ENCODE results near the gene ITFG1. TPM values are rescaled to one million over a fixed set of nuclear protein-coding genes. Genes with fewer than 3 reads are reported as not detected.

ITFG1 gene
- total and polyA plus RNA-seq, 2 of the 13 experiments (the other 11 are each of a cell fraction or from before 2014, with no cell fraction given): 74.5 to 150 TPM

GRCh38 chr16:47143677-47144558 is 316.9 kb downstream of the ITFG1 start, which contains the start of gene NETO2 (continued):
- TF ChIP-seq ATF2 (CRISPR knock-in tag; IDR thresholded peaks at IDR 0.05) (no peak), ZNF556 (CRISPR knock-in tag; IDR thresholded peaks at IDR 0.05; ENCODE audit: borderline replicate concordance) (peak; percentile 76; the same call in 1 of the 2 replicates), DMAP1 (CRISPR knock-in tag; IDR thresholded peaks at IDR 0.05) (no peak), SRSF1 (optimal IDR thresholded peaks at IDR 0.05; ENCODE audit: low read depth, low read length) (no peak), KDM3A (CRISPR knock-in tag; IDR thresholded peaks at IDR 0.05; ENCODE audit: low read depth) (peak; percentile 66; the same call in 1 of the 2 replicates), WIZ (CRISPR knock-in tag; IDR thresholded peaks at IDR 0.05) (no peak), RXRB (CRISPR knock-in tag; IDR thresholded peaks at IDR 0.05; ENCODE audit: borderline replicate concordance) (peak; percentile 25; the same call in 1 of the 2 replicates), GFI1 (CRISPR knock-in tag; IDR thresholded peaks at IDR 0.05; ENCODE audit: borderline replicate concordance) (no peak), IRX3 (CRISPR knock-in tag; IDR thresholded peaks at IDR 0.05; ENCODE audit: borderline replicate concordance, low read depth) (0 out of 2 replicates have a peak, but pooled peaks have one; percentile 26), RFX3 (CRISPR knock-in tag; IDR thresholded peaks at IDR 0.05) (no peak), MYC (CRISPR knock-in tag; IDR thresholded peaks at IDR 0.05; ENCODE audit: borderline replicate concordance) (peak; percentile 23; the same call in 1 of the 2 replicates), HMGXB3 (CRISPR knock-in tag; IDR thresholded peaks at IDR 0.05; ENCODE audit: borderline replicate concordance) (0 out of 2 replicates have a peak, but pooled peaks have one; percentile 20), RARG (CRISPR knock-in tag; IDR thresholded peaks at IDR 0.05; ENCODE audit: low read depth) (peak; percentile 55; the same call in 1 of the 2 replicates), PAX8 (CRISPR knock-in tag; IDR thresholded peaks at IDR 0.05; ENCODE audit: borderline replicate concordance) (0 out of 2 replicates have a peak, but pooled peaks have one; percentile 64)
- TF ChIP-seq, protein P1, sequence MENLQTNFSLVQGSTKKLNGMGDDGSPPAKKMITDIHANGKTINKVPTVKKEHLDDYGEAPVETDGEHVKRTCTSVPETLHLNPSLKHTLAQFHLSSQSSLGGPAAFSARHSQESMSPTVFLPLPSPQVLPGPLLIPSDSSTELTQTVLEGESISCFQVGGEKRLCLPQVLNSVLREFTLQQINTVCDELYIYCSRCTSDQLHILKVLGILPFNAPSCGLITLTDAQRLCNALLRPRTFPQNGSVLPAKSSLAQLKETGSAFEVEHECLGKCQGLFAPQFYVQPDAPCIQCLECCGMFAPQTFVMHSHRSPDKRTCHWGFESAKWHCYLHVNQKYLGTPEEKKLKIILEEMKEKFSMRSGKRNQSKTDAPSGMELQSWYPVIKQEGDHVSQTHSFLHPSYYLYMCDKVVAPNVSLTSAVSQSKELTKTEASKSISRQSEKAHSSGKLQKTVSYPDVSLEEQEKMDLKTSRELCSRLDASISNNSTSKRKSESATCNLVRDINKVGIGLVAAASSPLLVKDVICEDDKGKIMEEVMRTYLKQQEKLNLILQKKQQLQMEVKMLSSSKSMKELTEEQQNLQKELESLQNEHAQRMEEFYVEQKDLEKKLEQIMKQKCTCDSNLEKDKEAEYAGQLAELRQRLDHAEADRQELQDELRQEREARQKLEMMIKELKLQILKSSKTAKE (CRISPR knock-in tag; IDR thresholded peaks at IDR 0.05; ENCODE audit: borderline replicate concordance): no peak
- TF ChIP-seq, protein P2, sequence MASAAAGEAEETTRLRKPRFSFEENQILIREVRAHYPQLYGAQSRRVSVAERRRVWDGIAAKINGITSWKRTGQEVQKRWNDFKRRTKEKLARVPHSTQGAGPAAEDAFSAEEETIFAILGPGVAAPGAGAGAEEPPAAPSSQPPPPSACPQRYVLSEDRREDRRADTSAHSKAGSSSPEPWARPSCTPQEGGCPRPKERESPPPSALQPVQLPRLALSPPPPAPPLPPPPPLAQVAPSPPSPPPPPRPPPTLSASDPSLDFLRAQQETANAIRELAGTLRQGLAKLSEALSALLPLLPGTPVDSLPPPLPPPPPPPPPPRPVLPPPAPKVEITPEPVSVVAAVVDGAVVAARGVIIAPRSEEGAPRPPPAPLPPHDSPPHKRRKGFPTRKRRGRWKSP (CRISPR knock-in tag; IDR thresholded peaks at IDR 0.05): peak; percentile 94
- TF ChIP-seq, protein P3, sequence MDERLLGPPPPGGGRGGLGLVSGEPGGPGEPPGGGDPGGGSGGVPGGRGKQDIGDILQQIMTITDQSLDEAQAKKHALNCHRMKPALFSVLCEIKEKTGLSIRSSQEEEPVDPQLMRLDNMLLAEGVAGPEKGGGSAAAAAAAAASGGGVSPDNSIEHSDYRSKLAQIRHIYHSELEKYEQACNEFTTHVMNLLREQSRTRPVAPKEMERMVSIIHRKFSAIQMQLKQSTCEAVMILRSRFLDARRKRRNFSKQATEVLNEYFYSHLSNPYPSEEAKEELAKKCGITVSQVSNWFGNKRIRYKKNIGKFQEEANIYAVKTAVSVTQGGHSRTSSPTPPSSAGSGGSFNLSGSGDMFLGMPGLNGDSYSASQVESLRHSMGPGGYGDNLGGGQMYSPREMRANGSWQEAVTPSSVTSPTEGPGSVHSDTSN (CRISPR knock-in tag; IDR thresholded peaks at IDR 0.05): no peak

Measured in HepG2 (cell line).